Measurements from ENCODE around the gene CISD2. TPM values are rescaled to one million over a fixed set of nuclear protein-coding genes. Genes with fewer than 3 reads are reported as not detected.

Gene CISD2
- polyA plus RNA-seq, 2 of the 4 experiments (the other 2 are of a cell fraction): 49.9 to 84.1 TPM

GRCh38 chr4:102847687-102848086 lies 21.1 kb upstream of the CISD2 start:
- no peaks in the 10 kb centered on the region for H3K9me3 ChIP-seq
- no peak for FAIRE-seq
- 94% methylated on average over 8 of the region's 8 CpGs for WGBS (ENCODE audit: missing lambda C conversion rate)
- H3K4me2 ChIP-seq: no peak overlapping the region
- ChIA-PET POLR2A (no interaction called here), CTCF (no interaction called here)
- ATAC-seq: no peak
- DNase-seq (ENCODE audit: low read depth in 1 of 2, low spot score in 1 of 2): no peak
- H3K4me1 ChIP-seq: no peaks in the 10 kb centered on the region
- no peak overlapping the region for H3K27ac ChIP-seq
- H3K4me3 ChIP-seq: no peak overlapping the region
- TF ChIP-seq CHD4 (IDR thresholded peaks at IDR 0.05; ENCODE audit: borderline replicate concordance): no peak
- no peak for TF ChIP-seq FOSB (CRISPR knock-in tag; IDR thresholded peaks at IDR 0.05)
- no peak for TF ChIP-seq PHF8 (IDR thresholded peaks at IDR 0.05; ENCODE audit: borderline replicate concordance, low read depth)
- TF ChIP-seq HDAC2 (IDR thresholded peaks at IDR 0.05): no peak
- TF ChIP-seq USF2 (IDR thresholded peaks at IDR 0.05): no peak
- TF ChIP-seq JUNB (IDR thresholded peaks at IDR 0.05): no peak
- no peak for TF ChIP-seq PBX3 (IDR thresholded peaks at IDR 0.05)
- no peak for TF ChIP-seq CEBPB (IDR thresholded peaks at IDR 0.05)
- TF ChIP-seq ZNF302 (CRISPR knock-in tag; IDR thresholded peaks at IDR 0.05): no peak
- TF ChIP-seq MAZ (IDR thresholded peaks at IDR 0.05; ENCODE audit: borderline replicate concordance, low read depth, low read length): no peak
- TF ChIP-seq MAX (IDR thresholded peaks at IDR 0.05): no peak
- no peak for TF ChIP-seq CTCF (IDR thresholded peaks at IDR 0.05)

- ATAC-seq (no peak), FAIRE-seq (no peak), DNase-seq (ENCODE audit: low read depth in 1 of 2, low spot score in 1 of 2) (no peak)
- Histone ChIP-seq H3K27ac (no peak overlapping the region), H3K4me2 (no peak overlapping the region), H3K4me1 (no peaks in the 10 kb centered on the region), H3K9me3 (no peaks in the 10 kb centered on the region), H3K4me3 (no peak overlapping the region)
- 69% methylated on average over 3 of the region's 3 CpGs for WGBS (ENCODE audit: missing lambda C conversion rate)
- TF ChIP-seq CBX8 (IDR thresholded peaks at IDR 0.05): no peak
- no peak for TF ChIP-seq RARB (CRISPR knock-in tag; IDR thresholded peaks at IDR 0.05)
- no peak for TF ChIP-seq JUNB (IDR thresholded peaks at IDR 0.05)
- TF ChIP-seq REST (IDR thresholded peaks at IDR 0.05): no peak
- no peak for TF ChIP-seq MAX (IDR thresholded peaks at IDR 0.05)
- no peak for TF ChIP-seq ZSCAN20 (CRISPR knock-in tag; IDR thresholded peaks at IDR 0.05)
- no peak for TF ChIP-seq CHD4 (IDR thresholded peaks at IDR 0.05; ENCODE audit: borderline replicate concordance)
- TF ChIP-seq USF2 (IDR thresholded peaks at IDR 0.05): no peak
- TF ChIP-seq ZC3H11A (IDR thresholded peaks at IDR 0.05): no peak
- TF ChIP-seq SMC3 (IDR thresholded peaks at IDR 0.05): no peak
- ChIA-PET POLR2A (no interaction called here), CTCF (no interaction called here)
Measured at GRCh38 chr4:102849579-102850104, 19.1 kb upstream of the CISD2 start.

Data from A549 (cell line).